GM19238 (cell line): ENCODE measurements around the gene PRSS37.

ENCODE experiments used
- DNase-seq: peaks from one replicate; pipeline ENCODE4 v3.0.0; 2011; ENCODE audit warnings: low spot score; ENCODE audit not compliant: insufficient read length

PRSS37 gene

GRCh38 chr7:141788296-141788695, 53.0 kb downstream of the PRSS37 start:
- DNase-seq: no peak
